NCI-H345 (cell line): Measurements from ENCODE around the gene MYO5A.
"Not testable (repeated sequence)": the region's sequence is repeated elsewhere in the genome, so short reads cannot be mapped to it uniquely, and the experiment has no call there.

Experiments
- DNase-seq: peaks from one replicate; lab custom pipeline; 2025; lab: John Stamatoyannopoulos, UW

MYO5A gene

GRCh38 chr15:52540374-52541012, 11.8 kb upstream of the MYO5A start:
- no peak for DNase-seq

- DNase-seq = no peak
Measured at GRCh38 chr15:52537459-52537858, 8.8 kb upstream of the MYO5A start.

GRCh38 chr15:52532427-52532826, 3.7 kb upstream of the MYO5A start:
- DNase-seq = no peak

- DNase-seq = no peak
Measured at GRCh38 chr15:52529940-52530339, 1.3 kb upstream of the MYO5A start.

GRCh38 chr15:52529341-52529924, 753 bp upstream of the MYO5A start:
- no peak for DNase-seq

GRCh38 chr15:52527911-52528563, 643 bp downstream of the MYO5A start:
- peak; percentile 26 for DNase-seq

GRCh38 chr15:52527196-52527910, 1.3 kb downstream of the MYO5A start:
- DNase-seq = no peak

- DNase-seq = no peak
Measured at GRCh38 chr15:52524223-52525136, 4.2 kb downstream of the MYO5A start.

- DNase-seq = no peak
Measured at GRCh38 chr15:52523647-52524046, 5.0 kb downstream of the MYO5A start.

GRCh38 chr15:52523192-52523591, 5.5 kb downstream of the MYO5A start:
- no peak for DNase-seq

GRCh38 chr15:52521682-52522081, 7.0 kb downstream of the MYO5A start:
- no peak for DNase-seq

GRCh38 chr15:52520421-52520820, 8.3 kb downstream of the MYO5A start:
- DNase-seq = no peak

- no peak for DNase-seq
Measured at GRCh38 chr15:52518487-52519371, 10.0 kb downstream of the MYO5A start.

- DNase-seq = no peak
Measured at GRCh38 chr15:52517014-52517413, 11.7 kb downstream of the MYO5A start.

- no peak for DNase-seq
Measured at GRCh38 chr15:52515343-52515742, 13.3 kb downstream of the MYO5A start.

GRCh38 chr15:52514482-52514881, 14.2 kb downstream of the MYO5A start:
- DNase-seq = no peak

GRCh38 chr15:52512869-52513268, 15.8 kb downstream of the MYO5A start:
- DNase-seq = not testable (repeated sequence)

- DNase-seq = no peak
Measured at GRCh38 chr15:52511084-52511483, 17.6 kb downstream of the MYO5A start.

GRCh38 chr15:52509500-52510245, 19.0 kb downstream of the MYO5A start:
- no peak for DNase-seq

GRCh38 chr15:52506549-52506948, 22.1 kb downstream of the MYO5A start:
- DNase-seq = no peak
